Body of pancreas (tissue), 4 donors: ENCODE measurements around the gene CTSE. TPM values are rescaled to one million over a fixed set of nuclear protein-coding genes. Genes with fewer than 3 reads are reported as not detected.
"Not testable (repeated sequence)": the region's sequence is repeated elsewhere in the genome, so short reads cannot be mapped to it uniquely, and the experiment has no call there.

Experiments used
- ATAC-seq: fragments of 150-250 bp; one replicate; pipeline ENCODE4 v1.9.1; 2016
- DNase-seq, 4 donors: peaks; one replicate each; pipeline ENCODE4 v3.0.0-alpha.2; 2019
- H3K27ac ChIP-seq, 4 donors: fragments of 200-600 bp; sonication (generic); 1 replicate in 3 of 4; 2 replicates in 1 of 4; pipeline versions ENCODE4 v1.5.1 to v1.6.1; 2016 to 2019; ENCODE audit warnings: mild to moderate bottlenecking in 1 of 4, mixed read lengths in 1 of 4, moderate library complexity in 1 of 4
- H3K27me3 ChIP-seq, 2 donors: fragments of 200-600 bp; sonication (generic); one replicate each; pipeline ENCODE4 v1.6.0; 2016; ENCODE audit warnings: mild to moderate bottlenecking in 1 of 2
- H3K36me3 ChIP-seq, 2 donors: fragments of 200-600 bp; sonication (generic); replicated peaks in 1 of 2; 2 replicates each; pipeline ENCODE4 v1.5.1; 2016; ENCODE audit warnings: low read depth in 2 of 2; ENCODE audit not compliant: insufficient read depth in 1 of 2
- H3K4me1 ChIP-seq: fragments of 200-600 bp; sonication (generic); one replicate; pipeline ENCODE4 v1.6.0; 2016
- H3K4me3 ChIP-seq, 2 donors: fragments of 200-600 bp; sonication (generic); 1 replicate in 1 of 2; 2 replicates in 1 of 2; pipeline ENCODE4 v1.5.1; 2016 to 2019
- H3K9me3 ChIP-seq, 3 donors: fragments of 200-600 bp; sonication (generic); 1 replicate in 2 of 3; 2 replicates in 1 of 3; pipeline ENCODE4 v1.5.1; 2016
- CTCF ChIP-seq, 7 experiments: fragments of 450-650 bp in 4 of 7; fragments of 200-600 bp in 3 of 7; sonication (generic) in 3 of 7; IDR thresholded peaks; one replicate each; pipeline ENCODE4 v1.5.1; 2016 to 2019; ENCODE audit warnings: antibody characterized with exemption in 7 of 7
- POLR2A ChIP-seq, 3 donors: fragments of 450-650 bp; IDR thresholded peaks; one replicate each; pipeline ENCODE4 v1.6.1; 2016; ENCODE audit warnings: antibody characterized with exemption in 3 of 3, mild to moderate bottlenecking in 2 of 3
- WGBS, 2 donors: methylation state at CpG; one replicate each; pipeline ENCODE4 v1.1.5; 2017; 5-methylcytosine and 5-hydroxymethylcytosine counted together
- intact Hi-C: fragments of 100-400 bp; cut with DNase I; formaldehyde crosslinking; loops from one replicate; pipeline ENCODE4 v1.15.1; 2023
- total RNA-seq, 2 donors: library from RNA; depleted of rRNA; stranded (reverse); fragments of >200 nt; gene quantifications; one replicate each; pipeline ENCODE4 v1.1.0, GENCODE V29; 2016

CTSE gene
- total RNA-seq, 2 donors from 2014 or later: 4.9 to 28.3 TPM

- Histone ChIP-seq H3K9me3 (no peaks in the 10 kb centered on the region), H3K36me3 (no peaks in the 10 kb centered on the region), H3K27ac (no peak overlapping the region), H3K4me1 (peaks cover 6% of the 10 kb centered on the region), H3K27me3 (no peaks in the 10 kb centered on the region), H3K4me3 (no peak overlapping the region)
- ATAC-seq (no peak), DNase-seq (peak in 1 of 4 donors; percentile 56)
- TF ChIP-seq POLR2A (IDR thresholded peaks at IDR 0.05): no peak
- no peak for TF ChIP-seq CTCF (IDR thresholded peaks at IDR 0.05)
- WGBS, 2 donors: 48 to 67% methylated on average over 3 of the region's 3 CpGs
- intact Hi-C loops: no loop called here
Observed at GRCh38 chr1:206001476-206001888, 22.2 kb downstream of the CTSE start.

- DNase-seq (no peak), ATAC-seq (no peak)
- H3K27ac ChIP-seq: no peak overlapping the region
- H3K9me3 ChIP-seq: no peaks in the 10 kb centered on the region
- H3K36me3 ChIP-seq: no peaks in the 10 kb centered on the region
- TF ChIP-seq POLR2A (IDR thresholded peaks at IDR 0.05) (no peak), CTCF (IDR thresholded peaks at IDR 0.05) (no peak)
- H3K4me1 ChIP-seq: peaks cover 6% of the 10 kb centered on the region
- H3K4me3 ChIP-seq: no peak overlapping the region
- intact Hi-C loops: no loop called here
- H3K27me3 ChIP-seq: no peaks in the 10 kb centered on the region
- WGBS, 2 donors: 79 to 85% methylated on average over 8 of the region's 8 CpGs
Observed at GRCh38 chr1:206000641-206001339, 22.9 kb downstream of the CTSE start.

- no peak for ATAC-seq
- TF ChIP-seq POLR2A (IDR thresholded peaks at IDR 0.05): no peak
- TF ChIP-seq CTCF (IDR thresholded peaks at IDR 0.05): no peak
- WGBS, 2 donors: 85 to 88% methylated on average over 13 of the region's 13 CpGs
- intact Hi-C loops: no loop called here
- Histone ChIP-seq H3K27ac (no peak overlapping the region), H3K36me3 (no peaks in the 10 kb centered on the region), H3K27me3 (no peaks in the 10 kb centered on the region), H3K4me3 (no peak overlapping the region), H3K9me3 (no peaks in the 10 kb centered on the region), H3K4me1 (peaks cover 6% of the 10 kb centered on the region)
- no peak for DNase-seq
Observed at GRCh38 chr1:205998457-205999241, 25.0 kb downstream of the CTSE start.

GRCh38 chr1:205996641-205997040 is 27.1 kb downstream of the CTSE start:
- H3K36me3 ChIP-seq, intact Hi-C loops: not testable (repeated sequence)
- 91 to 100% methylated on average over 1 of the region's 1 CpG for WGBS, 2 donors

GRCh38 chr1:205994346-205994745 is 29.3 kb downstream of the CTSE start:
- DNase-seq (no peak), ATAC-seq (no peak)
- WGBS, 2 donors: 52 to 66% methylated on average over 4 of the region's 4 CpGs
- Histone ChIP-seq H3K27me3 (no peaks in the 10 kb centered on the region), H3K27ac (no peak overlapping the region), H3K4me3 (no peak overlapping the region), H3K4me1 (no peaks in the 10 kb centered on the region), H3K9me3 (no peaks in the 10 kb centered on the region), H3K36me3 (no peaks in the 10 kb centered on the region)
- no peak for TF ChIP-seq POLR2A (IDR thresholded peaks at IDR 0.05)
- no peak for TF ChIP-seq CTCF (IDR thresholded peaks at IDR 0.05)
- intact Hi-C loops: no loop called here

More at GRCh38 chr1:205996641-205997040, 27.1 kb downstream of the CTSE start:
- not testable (repeated sequence) for H3K4me3 ChIP-seq, ATAC-seq, H3K9me3 ChIP-seq, DNase-seq, H3K27me3 ChIP-seq, H3K27ac ChIP-seq, H3K4me1 ChIP-seq
